Right forelimb (tissue), 1 donor: ENCODE results near the gene PCYOX1L.
A peak's percentile ranks its signal among the peaks of the same experiment; 100 is the strongest.

ENCODE experiments used
- DNase-seq: peaks from one replicate; pipeline ENCODE4 v3.0.0-alpha.2; 2018

The PCYOX1L gene

DNA sequence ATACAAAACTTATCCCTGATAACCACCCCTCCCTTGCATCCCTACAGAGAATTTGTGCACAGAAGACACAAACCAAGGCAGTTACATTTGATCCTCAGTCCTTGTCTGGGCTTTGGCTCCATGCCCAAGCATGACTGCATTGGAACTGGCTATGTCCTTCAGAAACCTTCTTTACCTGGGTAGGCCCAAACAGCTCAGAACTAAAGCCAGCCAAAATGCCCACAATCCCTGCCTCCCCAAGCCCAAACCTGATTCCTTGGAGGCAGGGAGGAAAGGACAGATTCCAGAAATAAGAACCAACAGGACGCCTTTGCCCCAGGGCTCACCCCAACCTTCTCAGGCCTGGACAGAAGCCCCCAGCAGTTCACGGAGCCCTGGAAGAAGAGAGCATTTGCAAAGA lies 13.0 kb downstream of the PCYOX1L start:
- DNase-seq: no peak

DNA sequence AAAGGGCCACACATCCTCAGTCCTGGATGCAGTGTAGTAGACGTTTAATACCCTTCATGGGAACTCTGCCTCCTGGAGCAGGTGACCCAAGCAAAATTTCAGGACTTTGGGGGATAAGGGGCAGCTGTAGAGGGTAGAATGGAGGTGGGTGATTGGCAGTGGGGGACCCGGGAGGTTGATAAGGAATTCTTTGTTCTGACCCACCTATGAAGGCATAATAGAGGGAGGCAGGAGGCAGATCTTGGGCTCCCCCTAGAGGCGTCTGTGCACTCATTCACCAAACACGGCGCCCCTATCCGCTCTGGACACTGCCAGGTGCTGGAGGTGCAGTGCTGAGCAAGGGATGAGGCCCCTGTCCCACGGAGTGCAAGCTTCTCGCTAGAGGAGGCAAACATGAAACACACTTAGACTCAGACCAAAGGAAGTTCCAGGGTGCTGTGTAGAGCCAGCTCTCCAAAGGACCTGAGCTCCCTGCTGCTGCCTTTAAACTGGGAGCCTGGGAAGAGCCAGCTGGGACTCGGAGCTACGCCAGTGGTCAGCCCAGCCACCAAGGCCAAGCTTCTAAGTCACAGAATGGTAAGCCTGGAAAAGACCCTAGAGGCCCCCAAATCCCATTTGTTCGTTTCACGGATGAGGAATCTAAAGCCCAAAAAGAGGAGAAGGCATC lies 13.6 kb downstream of the PCYOX1L start:
- no peak for DNase-seq

DNA sequence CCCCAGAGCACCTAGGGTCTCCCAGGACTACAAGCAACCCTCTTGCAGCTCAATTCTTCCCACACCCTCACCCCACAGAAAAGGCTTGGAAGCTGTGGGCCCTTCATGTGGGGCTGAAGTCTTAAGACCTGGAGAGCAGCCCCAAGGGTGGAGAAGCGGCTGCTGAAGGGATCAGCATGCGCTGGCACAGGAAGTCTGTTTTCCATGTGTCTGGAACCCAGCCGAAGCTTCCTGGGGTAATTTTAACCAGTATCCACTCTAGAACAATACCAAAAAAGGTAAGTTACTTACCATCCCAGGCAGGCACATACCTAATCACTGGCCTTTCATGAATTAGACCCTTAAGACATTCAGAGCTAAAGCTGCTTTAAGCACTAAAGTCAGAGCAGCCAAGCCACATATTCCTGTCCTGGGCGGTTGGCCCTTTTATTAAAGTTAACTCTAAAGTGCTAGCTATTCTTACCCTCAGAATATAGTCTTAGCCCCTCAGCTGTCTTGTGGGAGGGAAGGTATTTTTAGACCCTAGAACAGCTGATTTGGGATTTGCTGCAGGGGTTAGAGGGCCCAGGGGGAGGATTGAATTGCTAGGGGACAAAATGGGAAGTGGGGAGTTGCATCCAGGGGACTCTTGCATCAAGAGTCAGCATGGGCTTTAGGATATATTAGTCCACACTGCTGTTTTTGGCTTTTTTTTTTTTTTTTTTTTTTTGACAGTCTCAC lies 14.4 kb downstream of the PCYOX1L start:
- no peak for DNase-seq

DNA sequence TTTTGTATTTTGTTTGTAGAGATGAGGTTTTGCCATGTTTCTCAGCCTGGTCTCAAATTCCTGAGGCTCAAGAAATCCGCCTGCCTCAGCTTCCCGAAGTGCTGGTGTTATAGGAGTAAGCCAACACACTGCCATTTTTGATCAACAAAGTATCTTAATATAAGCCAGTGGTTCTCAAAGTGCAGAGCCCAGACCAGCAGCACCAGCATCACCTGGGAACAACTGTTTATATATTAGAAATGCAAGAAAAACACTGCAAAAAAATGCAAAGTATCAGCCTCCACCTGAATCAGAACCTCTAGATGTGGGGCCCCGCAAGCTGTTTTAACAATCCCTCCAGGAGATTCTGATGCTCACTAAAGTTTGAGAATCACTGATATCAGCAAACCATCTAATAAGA lies 15.1 kb downstream of the PCYOX1L start:
- DNase-seq: no peak

DNA sequence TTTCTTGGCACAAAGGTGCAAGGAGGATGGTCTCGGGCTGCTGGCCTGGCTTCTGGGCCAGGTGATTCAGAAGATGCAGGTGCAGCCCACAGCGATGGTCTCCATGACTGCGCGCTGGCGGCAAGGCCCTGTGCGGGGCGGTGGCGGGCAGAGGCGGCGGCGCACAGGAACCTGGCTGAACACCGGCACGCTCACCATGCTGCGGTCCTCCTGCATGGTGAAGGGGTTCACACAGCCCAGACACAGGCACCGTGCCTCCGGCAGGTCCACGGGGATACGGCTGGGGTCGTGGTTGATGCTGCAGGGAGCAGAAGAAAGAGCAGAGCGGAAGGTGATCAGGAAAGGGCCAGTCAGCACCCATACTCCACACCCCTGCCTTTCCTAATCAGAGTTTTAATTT lies 16.5 kb downstream of the PCYOX1L start:
- DNase-seq: no peak

DNA sequence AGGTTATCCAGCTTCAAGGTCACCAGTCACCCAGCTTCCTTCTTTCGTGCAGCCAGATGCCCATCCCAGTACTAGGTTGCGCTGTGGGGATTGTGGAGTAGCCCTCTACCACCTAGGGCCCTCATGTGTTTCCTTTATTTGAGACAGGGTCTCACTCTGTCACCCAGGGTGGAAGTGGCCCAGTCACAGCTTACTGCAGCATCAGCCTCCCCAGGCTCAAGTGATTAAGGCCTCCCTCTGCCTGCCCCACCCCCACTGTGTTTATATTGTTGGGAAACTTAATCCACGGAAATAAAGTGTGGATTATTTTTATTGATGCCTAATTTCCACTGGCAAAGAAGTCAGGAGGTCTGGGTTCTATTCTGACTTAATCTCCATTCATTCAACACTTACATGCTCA lies 17.0 kb downstream of the PCYOX1L start:
- DNase-seq: no peak

DNA sequence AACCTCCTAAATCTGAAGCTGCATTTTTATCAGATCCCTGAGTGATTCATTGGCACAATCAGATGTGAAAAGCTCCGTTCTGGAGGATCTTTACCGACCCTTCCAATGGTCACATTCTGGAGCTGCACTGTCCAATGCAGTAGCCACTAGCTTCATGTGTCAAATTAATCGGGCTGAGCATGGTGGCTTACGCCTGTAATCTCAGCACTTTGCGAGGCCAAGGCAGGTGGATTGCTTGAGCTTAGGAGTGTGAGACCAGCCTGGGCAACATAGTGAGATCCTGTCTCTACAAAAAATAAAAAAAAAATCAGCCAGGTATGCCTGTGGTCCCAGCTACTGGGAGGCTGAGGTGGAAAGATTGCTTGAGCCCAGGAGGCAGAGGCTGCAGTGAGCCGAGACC lies 17.6 kb downstream of the PCYOX1L start:
- no peak for DNase-seq

DNA sequence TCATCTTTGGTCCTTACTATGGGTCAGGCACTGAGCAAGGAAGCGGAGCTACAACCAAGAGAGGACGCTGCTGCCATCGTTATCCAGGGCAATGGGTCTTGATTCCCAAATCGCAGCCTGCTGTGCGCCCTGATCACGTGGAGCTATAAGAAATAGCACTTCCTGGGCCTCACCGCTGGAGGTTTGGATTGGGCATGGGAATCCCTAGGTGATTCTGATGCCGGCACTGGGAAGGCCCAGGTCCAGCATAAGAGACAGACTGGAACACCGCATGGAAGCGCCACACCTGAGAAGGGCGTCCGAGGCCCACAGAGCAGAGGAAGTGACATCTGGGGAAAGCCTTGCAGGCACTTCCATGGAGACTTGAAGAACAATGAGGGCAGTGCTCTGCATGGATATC lies 18.3 kb downstream of the PCYOX1L start:
- DNase-seq: peak; percentile 20

DNA sequence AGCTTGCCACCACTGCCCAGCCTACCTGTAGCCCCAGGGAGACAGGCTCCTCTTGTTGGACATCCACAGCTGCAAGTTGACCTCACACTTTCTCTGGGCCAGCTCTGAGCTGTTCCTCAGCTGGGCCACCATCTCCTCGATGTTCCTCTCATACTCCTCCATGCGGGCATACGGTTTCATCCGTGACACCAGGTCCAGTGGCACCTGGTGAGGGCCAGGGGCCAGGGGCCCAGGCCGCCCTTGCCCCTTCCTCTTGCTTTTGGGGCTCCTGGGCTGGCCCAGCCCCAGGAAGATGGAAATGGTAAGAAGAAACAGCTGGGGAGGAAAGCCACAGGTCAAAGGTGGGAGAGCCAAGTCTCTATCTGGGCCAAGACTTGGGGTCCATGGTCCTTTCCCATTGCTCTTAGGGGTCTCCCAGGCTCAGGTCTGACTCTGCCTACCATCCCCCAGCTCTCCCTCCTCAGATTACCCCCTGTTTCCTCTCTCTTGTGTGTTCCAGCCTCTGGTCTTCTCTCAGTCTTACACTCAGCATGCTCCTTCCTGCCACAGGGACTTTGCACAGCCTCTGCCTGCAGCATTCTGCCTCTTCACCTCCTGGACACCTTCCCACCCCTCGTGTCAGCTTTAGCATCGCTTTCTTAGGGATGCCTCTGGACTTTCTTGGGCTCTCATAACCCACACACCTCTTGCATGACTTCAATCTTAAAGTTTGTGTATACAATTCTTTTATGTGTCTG lies 19.0 kb downstream of the PCYOX1L start:
- no peak for DNase-seq

DNA sequence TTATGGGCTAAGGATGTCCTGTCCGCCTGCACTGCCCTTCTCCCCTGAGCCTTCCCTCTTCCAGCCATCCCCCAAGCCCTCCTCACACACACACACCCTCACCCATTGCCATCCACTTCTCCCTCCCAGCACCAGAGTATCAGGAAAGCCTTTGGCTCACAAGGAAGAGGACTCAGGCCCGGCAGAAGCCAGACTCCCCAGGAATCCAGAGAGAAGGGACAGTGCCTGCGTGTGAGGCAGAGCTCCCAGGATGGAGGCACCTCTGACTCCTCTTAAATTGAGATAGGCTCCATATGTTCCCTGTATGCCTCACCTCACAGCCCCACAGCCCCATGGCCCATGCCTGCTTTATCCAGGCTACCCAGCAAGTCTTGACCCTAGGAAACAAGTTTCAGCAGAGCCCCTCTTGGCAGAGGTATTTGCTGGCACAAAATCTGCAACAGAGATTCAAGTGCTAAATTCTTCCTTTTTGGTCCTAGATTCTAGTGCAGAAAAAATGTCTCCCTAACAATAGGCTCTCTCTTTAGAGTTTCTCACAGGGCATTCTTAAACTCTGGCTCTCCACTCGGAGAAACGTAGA lies 20.5 kb downstream of the PCYOX1L start:
- no peak for DNase-seq

DNA sequence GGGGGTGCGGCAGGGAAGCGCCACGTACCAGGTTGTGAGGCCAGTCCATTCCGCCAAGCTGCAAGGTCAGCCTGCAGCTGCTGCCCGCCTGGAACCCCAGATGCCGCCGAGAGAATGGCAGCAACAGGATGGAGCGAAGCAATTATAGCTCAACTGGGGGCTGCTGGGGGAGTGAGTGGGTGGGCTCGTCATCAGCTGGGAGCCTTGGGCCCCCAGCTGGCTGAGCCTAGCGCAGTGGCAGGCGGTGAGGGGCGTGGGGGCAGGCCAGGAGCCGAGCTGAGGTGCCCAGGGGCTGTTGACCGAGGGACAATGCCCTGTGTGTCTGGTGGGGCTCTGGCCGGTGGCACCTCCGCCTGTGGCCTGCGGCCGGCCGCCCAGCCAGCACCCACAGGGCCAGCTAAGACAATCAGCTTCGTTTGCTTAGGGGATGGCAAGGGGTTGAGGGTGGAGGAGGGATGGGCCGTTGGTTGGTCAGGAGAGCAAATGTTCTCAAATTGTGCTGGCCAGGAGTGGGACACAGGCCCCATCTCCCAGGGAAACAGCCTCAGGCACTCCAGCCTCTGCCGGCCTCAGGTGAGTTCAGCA lies 21.4 kb downstream of the PCYOX1L start, which contains the start of gene IL17B:
Gene IL17B (minus strand): TSS at position 116 of the 585 bp plus-strand sequence. CDS start 67 bp downstream, at position 49.
- DNase-seq: no peak

DNA sequence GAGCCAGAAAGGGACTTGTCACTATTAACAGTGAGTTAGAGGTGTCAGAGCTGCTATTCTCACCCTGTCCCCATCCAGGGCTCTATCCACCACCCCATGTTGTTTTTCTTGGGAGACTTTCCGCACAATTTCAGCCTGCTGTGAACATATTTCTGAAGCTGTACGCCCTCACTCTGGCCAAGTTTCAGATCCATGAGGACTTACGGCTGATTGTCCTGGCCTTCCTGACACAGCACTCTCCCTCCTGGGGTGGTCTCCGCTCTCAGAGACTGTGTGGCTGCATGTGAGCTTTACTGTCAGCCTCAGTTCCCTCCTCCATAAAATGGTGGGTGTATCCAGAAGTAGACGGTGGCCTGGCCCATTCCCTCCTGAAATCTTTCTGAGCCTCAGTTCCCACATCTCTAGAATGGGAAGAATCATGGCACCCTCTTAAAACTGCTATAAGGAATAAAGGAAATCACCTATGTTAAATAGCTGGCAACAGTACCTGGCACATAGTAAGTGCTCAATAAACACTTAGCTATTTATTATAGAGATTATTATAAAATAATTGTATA lies 22.1 kb downstream of the PCYOX1L start:
- DNase-seq: no peak

DNA sequence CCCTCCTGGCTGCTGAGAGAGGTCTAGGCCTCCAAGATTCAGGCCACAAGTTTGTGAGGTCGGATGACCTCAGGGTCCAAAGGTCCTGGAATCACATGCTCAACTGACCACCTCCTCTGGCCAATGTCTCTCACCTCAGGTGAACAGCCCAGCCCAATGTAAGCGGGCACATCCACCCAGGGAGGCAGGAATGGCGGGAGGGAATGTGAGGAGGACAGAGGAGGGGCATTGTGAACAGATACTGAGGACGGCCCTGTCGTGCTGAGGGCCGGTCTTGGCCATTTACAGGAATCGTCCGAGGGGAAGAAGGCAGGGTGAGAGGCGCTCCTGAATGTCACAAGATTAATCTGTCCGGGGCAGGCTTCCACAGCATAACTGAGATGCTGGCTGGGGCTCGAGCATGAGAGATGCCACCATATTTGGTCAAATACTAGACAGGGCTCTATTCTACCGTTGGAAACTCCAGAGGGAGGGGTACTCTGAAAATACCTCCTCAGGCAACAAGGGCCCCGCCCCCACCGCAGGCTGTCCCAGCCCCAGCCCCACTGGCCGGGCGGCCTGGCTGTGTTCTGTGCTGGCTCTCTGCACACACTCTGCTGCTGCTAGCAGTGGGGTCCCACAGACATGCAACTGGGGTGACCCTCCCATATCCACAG lies 22.7 kb downstream of the PCYOX1L start:
- DNase-seq: no peak

DNA sequence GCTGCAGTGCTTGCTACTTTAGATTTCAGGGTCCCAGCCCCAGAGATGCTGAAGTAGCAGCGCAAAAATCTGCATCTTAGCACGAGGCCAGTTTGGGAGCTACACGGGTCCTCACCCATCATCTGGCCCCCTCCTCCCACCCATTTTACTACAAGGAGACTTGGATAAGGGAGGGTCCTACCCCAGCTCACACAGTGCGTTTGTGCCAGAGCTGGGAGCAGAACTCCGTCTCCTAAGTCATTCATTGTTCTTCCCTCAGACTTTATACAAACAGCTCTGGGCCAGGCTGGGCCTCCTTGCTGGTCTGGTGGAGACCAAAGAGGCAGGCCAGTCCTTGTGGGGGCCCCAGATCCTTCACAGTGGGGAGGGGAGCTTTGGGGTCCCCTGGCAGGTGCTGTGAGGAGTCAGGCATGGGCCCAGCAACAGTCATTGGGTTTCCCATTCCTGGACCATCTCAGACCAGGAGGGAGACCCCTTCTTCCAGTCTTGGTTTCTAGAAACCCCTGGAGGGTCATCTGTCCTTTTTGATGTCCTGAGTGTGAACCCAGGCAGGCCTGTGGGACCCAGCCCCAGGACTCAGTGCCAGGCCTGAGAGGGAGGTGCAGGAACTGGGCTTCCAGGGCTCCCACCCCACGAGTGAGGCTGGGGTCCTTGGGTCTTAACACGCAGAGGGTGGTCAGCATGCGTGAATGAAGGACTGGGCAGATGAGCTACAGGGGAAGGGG lies 23.6 kb downstream of the PCYOX1L start:
- DNase-seq: no peak

DNA sequence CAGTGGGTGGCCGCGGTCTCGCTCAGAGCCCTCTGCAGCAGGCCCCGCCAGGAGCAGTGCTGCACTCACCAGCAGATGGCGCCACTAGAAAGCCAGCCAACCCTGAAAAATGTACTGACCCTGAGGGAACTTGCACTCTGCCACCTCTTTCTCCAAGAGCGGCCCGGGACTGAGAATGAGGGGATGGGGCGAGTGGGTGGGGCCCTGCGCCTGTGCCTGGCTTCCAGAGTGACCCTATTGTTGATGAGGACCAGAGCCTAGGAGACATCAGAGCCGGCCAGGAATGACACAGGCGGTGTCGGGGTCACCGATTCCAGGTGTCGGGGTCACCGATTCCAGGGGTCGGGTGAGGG lies 24.1 kb downstream of the PCYOX1L start:
- DNase-seq: peak; percentile 87

DNA sequence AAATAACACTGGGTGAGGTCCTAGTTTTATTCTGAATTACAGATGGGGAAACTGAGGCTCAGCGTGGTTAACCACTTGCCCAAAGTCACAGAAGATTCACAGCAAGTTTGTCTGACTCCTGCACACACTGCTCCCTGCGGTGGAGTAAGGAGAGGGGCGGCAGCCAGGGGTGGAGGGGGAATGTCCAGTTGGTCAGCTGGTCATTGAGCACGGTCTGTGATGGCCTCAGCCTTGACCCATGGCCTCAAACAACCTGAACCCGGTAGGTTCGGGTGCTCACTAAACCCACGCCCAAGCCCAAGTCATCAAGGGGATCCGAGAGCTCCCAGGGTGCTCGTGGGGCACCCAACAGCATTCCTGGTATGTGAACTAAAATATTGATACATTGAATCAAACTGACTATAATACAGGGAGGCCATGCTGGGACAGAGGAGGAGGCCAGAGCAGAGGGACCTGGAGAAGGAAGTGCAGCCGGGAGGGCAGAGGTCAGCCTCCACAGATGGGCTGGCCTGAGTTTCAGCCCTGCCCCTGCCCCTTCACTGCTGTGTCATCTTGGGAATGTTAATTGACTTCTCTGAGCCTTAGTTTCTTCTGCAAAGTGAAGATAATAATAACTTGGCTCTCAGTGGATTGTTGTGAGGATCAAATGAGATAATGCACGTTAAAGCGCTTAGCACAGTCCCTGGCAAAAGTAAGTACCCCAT lies 24.8 kb downstream of the PCYOX1L start:
- DNase-seq: no peak

DNA sequence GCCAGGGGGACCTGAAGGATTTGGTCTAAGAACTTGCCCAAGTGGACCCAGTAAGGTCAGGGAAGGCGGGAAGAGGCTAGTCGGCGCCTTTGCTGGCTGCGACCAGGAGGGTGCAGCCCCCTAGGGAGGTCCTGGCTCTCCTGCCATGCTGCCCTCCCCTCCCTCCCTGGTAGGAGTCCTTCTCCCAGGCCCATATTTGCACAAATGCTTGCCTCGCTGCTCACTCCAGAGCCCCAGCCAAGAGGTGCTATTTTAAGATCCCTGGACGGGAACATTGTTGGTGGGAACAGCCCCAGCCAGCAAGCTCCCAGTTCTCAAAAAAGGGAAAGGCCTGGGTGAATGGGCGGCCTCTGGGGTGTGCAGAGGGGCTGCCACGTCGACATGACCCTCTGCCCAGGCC lies 25.6 kb downstream of the PCYOX1L start:
- no peak for DNase-seq

DNA sequence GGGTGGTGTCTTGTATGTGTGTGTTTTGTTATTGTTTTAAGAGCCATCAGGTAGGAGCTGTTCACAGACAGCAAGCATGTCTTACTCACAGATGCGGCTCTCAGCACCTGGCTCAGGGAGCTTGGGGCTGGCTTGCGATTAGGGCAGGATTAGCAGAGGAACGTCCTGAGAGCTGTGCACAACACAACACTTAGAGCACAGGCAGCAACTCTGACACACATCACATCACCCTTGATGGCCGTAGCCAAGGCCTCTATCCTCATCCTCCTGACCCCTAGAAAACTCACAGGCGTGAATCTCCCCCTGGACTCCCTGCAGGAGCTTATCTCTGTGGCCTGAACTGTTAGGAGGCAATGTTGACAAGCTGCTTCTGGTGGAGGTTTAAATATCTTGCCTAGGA lies 28.3 kb downstream of the PCYOX1L start:
- DNase-seq: no peak

DNA sequence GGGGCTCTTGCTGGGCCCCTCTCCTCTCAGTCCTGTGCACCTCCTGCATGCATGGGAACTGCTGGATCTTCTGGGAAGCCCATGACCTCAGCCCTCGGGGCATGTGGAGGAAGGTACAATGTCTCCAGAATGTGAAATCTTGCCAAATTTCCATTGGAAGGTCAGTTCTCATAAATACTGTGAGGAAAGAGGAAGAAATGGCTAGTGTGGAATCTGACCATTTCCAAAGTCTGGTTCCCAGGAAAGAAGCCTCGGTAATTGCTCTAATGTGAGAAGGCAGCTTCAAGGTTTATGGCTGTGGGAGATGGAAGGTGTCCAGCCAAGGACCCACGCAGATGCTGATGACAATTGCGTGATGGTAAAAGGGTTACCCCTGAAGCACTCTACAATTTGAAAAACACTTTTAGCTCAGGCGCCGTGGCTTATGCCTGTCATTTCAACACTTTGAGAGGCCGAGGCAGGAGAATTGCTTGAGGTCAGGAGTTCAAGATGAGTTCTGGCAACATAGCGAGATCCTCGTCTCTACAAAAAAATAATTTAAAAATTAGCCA lies 29.3 kb downstream of the PCYOX1L start:
- DNase-seq: no peak

DNA sequence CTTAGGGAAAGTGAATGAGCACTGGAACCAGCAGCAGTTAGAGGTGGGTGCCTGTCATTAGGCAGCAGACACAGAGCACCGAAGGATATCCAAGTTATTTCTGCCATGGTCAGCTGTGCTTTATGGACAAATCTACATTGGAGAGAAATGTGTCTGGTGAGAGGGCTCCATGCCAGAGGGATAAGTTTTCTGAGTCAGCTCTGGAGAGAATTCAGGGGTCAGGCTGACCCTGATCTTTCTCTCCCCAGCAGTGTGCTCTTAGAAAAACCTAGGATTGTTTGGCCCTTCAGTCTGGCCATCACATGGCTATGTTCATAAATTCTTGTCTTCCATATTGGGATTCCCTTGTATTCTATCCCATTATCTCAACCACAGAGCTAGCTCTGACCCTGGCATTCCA lies 30.1 kb downstream of the PCYOX1L start:
- DNase-seq: no peak
